Suprapubic skin (tissue), 3 donors: ENCODE measurements around the gene FAM117B.

Experiments used
- POLR2AphosphoS5 ChIP-seq, 3 donors: sonication (generic); formaldehyde crosslinking; IDR thresholded peaks; one replicate each; pipeline ENCODE4 v1.6.1; 2017; ENCODE audit warnings: antibody characterized with exemption in 3 of 3
- TF ChIP-seq, protein P1 (sequence below), 2 donors: fragments of 200-600 bp in 1 of 2; fragments of 450-650 bp in 1 of 2; sonication (generic) in 1 of 2; IDR thresholded peaks; one replicate each; pipeline ENCODE4 v1.5.1; 2016 to 2019; ENCODE audit warnings: antibody characterized with exemption in 2 of 2, mild to moderate bottlenecking in 1 of 2, moderate library complexity in 1 of 2

GRCh38 chr2:202680512-202680911, 45.7 kb downstream of the FAM117B start:
- TF ChIP-seq, protein P1, sequence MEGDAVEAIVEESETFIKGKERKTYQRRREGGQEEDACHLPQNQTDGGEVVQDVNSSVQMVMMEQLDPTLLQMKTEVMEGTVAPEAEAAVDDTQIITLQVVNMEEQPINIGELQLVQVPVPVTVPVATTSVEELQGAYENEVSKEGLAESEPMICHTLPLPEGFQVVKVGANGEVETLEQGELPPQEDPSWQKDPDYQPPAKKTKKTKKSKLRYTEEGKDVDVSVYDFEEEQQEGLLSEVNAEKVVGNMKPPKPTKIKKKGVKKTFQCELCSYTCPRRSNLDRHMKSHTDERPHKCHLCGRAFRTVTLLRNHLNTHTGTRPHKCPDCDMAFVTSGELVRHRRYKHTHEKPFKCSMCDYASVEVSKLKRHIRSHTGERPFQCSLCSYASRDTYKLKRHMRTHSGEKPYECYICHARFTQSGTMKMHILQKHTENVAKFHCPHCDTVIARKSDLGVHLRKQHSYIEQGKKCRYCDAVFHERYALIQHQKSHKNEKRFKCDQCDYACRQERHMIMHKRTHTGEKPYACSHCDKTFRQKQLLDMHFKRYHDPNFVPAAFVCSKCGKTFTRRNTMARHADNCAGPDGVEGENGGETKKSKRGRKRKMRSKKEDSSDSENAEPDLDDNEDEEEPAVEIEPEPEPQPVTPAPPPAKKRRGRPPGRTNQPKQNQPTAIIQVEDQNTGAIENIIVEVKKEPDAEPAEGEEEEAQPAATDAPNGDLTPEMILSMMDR (IDR thresholded peaks at IDR 0.05): no peak
- no peak for TF ChIP-seq POLR2AphosphoS5 (IDR thresholded peaks at IDR 0.05)
